Tibial nerve (tissue), 4 donors: ENCODE measurements around the gene ZFYVE16.

Source experiments
- CTCF ChIP-seq, 5 experiments: fragments of 200-600 bp in 3 of 5; fragments of 450-650 bp in 2 of 5; sonication (generic) in 3 of 5; IDR thresholded peaks; one replicate each; pipeline ENCODE4 v1.5.1; 2016 to 2019; ENCODE audit warnings: antibody characterized with exemption in 5 of 5, mild to moderate bottlenecking in 3 of 5, moderate library complexity in 2 of 5
- EP300 ChIP-seq, 2 donors: sonication (generic); formaldehyde crosslinking; IDR thresholded peaks; one replicate each; pipeline ENCODE4 v1.6.1; 2017; ENCODE audit warnings: antibody characterized with exemption in 2 of 2, mild to moderate bottlenecking in 1 of 2
- POLR2A ChIP-seq, 2 donors: fragments of 450-650 bp; IDR thresholded peaks; one replicate each; pipeline ENCODE4 v1.6.1; 2017; ENCODE audit warnings: antibody characterized with exemption in 2 of 2, mild to moderate bottlenecking in 2 of 2, moderate library complexity in 2 of 2

DNA sequence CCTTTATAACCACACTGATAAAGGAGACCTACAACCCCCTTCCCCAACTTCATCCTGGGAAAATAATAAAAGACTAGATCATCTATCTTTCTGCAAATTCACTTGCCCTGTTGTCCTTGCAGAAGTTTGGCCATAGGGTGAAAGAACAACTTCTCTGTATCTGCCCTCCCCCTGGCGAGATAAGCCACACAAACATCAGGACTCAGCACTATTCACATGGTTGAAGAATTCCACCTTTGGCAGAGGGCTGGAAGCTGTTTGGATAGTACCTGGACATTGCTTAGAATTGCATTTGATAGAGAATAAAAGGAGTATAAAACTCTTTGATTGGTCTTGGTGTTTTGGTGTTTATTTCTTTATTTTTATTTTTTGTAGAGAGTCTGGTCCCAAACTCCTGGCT lies 97.0 kb downstream of the ZFYVE16 start:
- TF ChIP-seq POLR2A (IDR thresholded peaks at IDR 0.05) (no peak), CTCF (IDR thresholded peaks at IDR 0.05) (no peak), EP300 (IDR thresholded peaks at IDR 0.05) (no peak)
